LNCaP clone FGC (cell line): ENCODE results near the gene AMBRA1.
"Not testable (repeated sequence)": the region's sequence is repeated elsewhere in the genome, so short reads cannot be mapped to it uniquely, and the experiment has no call there.

Experiments
- DNase-seq: peaks from one replicate; pipeline ENCODE4 v3.0.0-alpha.2; 2011; ENCODE audit warnings: low read depth
- H3K4me3 ChIP-seq: 2 replicates; pipeline ENCODE4 v1.5.1; 2011; ENCODE audit warnings: mild to moderate bottlenecking, low read depth, low read length, control low read depth
- TF ChIP-seq, protein P1 (sequence below): IDR thresholded peaks from 2 replicates; pipeline ENCODE4 v1.5.1; 2012; ENCODE audit warnings: mild to moderate bottlenecking; ENCODE audit not compliant: control insufficient read depth, insufficient read depth; ENCODE audit errors: extremely low read depth

The AMBRA1 gene

DNA sequence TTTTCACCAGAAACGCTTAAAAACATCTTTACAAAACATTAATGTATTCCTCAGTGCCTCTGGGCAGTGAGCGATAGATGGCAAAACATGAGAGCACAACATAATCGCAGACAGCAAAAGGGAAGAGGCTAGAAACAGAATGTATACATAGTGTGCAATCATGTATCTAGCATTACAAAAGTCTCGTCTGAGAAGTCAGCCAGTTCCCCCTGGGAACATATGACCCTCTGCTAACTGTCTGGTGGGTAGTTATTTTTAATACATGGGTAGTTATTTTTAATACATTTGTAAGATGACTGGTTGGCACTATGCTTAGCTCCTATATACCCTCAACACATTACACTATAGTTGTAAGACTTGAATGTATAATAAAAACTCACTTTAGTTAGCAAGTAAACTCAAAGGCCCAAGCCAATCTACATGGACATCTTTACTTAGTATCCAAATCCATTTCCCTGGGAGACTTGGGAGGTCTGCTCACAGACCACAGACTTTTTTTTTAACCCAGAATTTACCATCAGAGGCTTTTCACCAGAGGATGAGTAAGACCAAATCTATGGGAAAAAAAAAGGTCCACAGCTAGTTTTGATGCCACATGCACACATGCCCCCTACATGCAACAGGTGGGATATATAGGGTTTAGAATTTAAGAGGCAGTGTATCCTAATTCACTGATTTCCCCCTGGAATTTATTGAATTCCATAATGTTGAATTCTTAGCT is 71.7 kb downstream of the AMBRA1 start:
- TF ChIP-seq, protein P1, sequence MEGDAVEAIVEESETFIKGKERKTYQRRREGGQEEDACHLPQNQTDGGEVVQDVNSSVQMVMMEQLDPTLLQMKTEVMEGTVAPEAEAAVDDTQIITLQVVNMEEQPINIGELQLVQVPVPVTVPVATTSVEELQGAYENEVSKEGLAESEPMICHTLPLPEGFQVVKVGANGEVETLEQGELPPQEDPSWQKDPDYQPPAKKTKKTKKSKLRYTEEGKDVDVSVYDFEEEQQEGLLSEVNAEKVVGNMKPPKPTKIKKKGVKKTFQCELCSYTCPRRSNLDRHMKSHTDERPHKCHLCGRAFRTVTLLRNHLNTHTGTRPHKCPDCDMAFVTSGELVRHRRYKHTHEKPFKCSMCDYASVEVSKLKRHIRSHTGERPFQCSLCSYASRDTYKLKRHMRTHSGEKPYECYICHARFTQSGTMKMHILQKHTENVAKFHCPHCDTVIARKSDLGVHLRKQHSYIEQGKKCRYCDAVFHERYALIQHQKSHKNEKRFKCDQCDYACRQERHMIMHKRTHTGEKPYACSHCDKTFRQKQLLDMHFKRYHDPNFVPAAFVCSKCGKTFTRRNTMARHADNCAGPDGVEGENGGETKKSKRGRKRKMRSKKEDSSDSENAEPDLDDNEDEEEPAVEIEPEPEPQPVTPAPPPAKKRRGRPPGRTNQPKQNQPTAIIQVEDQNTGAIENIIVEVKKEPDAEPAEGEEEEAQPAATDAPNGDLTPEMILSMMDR, result no peak
- no peak for DNase-seq
- H3K4me3 ChIP-seq, result no peak overlapping the region

DNA sequence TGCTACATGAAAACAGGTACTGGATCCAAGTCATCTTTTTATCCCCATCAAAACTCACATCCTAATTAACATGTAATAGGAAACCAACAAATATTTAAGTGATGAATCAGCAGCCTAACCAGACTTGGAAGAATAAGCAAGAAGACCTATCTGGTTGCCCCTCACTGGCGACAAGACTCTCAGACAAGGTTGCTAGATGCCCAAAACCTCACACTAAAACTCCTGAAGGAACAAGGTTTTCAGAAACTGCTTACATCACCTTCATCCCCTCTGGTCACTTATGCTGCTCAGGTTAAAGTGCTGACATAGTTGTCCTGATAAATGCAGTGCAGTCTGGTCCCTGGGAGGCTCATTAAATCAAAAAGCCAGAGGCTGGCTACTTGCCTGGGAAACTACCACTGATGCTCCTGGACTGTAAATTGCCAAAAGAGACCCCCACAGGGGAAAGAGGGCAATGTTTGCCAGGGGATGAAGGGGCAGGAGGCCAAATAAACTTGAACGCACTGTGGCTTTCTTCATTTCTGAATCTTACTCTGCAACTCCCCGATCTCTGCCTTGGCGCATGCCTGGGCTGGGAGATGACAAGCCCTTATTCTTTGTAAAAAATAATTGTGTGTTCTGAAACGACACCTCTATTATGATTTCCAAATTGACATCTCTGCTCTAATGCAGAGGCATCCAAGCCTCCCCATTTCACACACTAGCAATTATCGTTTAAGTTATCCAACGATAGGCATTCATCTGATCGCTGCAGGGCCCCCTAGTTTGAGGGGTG is 72.7 kb downstream of the AMBRA1 start:
- H3K4me3 ChIP-seq, result no peak overlapping the region
- TF ChIP-seq, protein P1, result no peak

DNA sequence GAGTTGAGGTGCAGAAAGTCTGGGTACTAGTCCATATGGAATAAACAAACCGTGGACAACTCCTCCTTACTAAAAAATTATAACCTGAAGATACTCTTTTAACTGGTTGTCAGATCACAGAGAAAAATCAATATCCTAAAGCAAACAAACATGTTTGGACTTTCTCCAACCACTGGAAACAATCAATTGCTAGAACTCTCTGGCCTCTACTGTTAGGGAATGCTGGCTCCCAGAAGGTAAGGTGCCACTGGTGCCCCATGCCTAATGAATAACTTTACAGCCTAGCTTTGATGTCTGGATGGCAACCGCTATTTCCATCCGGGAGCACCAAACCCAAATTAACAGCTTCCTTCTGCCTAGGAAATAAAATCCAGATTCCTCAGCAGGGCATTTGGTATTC is 74.5 kb downstream of the AMBRA1 start:
- TF ChIP-seq, protein P1, result no peak
- DNase-seq, result no peak

More for the DNA sequence above, 72.7 kb downstream of the AMBRA1 start:
- no peak for DNase-seq

DNA sequence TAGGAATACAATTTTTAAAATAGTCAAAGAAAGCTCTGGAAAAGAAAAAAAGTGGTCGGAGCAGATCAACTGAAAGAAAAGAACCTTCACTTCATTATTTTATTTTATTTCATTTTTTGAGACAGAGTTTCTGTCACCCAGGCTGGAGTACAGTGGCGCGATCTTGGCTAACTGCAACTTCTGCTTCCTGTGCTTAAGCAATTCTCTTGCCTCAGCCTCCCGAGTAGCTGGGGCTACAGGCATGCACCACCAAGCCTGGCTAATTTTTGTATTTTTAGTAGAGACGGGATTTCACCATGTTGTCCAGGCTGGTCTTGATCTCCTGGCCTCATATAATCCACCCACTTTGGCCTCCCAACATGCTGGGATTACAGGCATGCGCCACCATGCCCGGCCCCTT is 74.9 kb downstream of the AMBRA1 start:
- not testable (repeated sequence) for DNase-seq, H3K4me3 ChIP-seq

More for the DNA sequence above, 74.5 kb downstream of the AMBRA1 start:
- H3K4me3 ChIP-seq, result no peak overlapping the region

DNA sequence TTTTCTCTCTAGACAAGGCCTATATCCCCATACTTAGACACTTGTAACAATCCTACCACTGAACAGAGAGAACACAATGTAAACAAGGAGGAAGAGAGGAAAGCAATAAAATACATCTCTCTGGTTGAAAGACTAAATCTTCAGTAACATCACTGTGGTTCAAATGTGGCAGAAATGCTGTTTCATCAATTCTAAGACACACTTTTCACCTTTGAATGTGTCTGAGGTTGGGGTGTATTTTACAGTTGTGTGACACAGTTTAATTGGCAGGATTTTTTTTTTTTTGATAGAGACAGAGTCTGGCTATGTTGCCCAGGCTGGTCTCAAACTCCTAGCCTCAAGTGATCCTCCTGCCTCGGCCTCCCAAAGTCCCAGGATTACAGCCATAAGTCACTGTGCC is 79.5 kb downstream of the AMBRA1 start:
- DNase-seq, result no peak
- no peak overlapping the region for H3K4me3 ChIP-seq
- TF ChIP-seq, protein P1, result no peak

DNA sequence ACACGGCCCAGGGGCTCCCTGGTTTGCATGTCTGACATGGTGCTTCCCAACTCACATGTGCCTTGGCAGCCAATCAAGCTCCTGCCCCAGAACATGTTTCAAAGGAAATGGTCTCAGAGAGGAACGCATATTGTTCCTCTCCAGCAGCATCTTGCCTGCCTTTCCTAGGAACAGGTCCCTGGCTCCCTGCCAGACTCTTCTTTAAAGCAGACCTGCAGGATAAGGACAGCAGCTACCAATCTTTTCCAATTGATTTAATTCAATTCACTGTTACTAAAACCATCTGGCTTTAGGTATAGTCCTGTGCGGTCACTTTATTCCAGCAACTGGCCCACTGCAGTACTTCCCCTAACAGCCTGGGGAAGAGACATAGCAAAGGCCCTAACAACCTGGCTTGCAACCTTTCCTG is 79.9 kb downstream of the AMBRA1 start:
- no peak overlapping the region for H3K4me3 ChIP-seq
- TF ChIP-seq, protein P1, result no peak
- DNase-seq, result peak; percentile 49

DNA sequence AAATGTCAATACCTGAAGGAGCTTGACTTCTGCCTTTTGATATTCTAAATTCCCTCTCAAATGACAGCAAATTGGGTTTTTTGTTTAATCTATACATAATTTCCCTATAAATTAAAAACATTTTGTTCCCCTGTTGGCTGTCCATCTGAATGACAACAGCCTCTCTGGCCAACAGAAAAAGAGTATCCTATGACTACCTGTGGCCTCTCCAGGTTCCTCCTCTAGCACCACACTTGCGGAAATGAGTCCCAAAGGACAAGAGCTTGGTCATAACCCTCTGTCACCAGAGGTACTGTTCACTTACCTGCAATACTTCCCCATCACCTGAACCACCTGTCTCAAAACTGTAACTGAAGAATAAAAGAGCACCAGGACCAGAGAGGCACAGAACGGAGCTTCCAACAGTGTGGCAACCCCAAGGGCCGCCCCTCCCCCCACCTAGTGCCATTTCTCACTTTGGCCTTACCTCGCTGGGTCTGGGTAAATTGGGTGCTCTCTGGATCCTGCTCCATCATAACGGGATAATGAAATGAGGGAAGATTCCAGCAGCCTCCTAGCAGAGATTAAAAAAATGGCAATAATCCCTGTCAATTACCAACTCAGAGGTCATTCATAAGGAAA is 81.5 kb downstream of the AMBRA1 start:
- no peak for DNase-seq
- no peak overlapping the region for H3K4me3 ChIP-seq
- TF ChIP-seq, protein P1, result no peak
